Measurements from ENCODE around the gene TSPAN15.
A peak's percentile ranks its signal among the peaks of the same experiment; 100 is the strongest.
"Not testable (repeated sequence)": the region's sequence is repeated elsewhere in the genome, so short reads cannot be mapped to it uniquely, and the experiment has no call there.

Gene TSPAN15

DNA sequence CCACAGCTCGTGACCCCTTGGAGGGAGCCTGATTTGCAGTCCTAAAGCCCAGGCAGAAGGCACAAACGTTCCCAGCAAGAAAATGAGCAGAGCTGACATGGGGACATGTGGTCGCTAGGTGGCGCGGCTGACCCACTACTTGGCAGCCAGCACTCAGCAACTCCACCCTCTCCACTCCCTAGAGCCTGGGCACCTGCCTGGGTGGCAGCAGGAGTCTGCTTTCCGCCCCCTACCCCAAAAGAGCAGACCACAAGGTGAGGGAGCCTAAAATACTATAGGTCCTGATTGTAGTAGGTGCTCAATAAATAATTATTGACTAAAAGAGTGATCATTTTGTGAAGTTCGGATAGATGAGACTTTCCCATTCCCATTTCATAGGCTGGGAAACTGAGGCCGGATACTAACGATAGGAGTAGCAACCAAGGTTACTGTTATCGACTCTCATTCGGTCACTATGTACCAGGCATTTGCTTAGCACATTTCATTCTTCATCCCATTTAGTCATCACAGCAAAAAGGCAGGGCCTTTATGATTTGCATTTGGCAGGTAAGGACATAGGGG is 64.5 kb downstream of the TSPAN15 start:
- TF ChIP-seq, protein P1, sequence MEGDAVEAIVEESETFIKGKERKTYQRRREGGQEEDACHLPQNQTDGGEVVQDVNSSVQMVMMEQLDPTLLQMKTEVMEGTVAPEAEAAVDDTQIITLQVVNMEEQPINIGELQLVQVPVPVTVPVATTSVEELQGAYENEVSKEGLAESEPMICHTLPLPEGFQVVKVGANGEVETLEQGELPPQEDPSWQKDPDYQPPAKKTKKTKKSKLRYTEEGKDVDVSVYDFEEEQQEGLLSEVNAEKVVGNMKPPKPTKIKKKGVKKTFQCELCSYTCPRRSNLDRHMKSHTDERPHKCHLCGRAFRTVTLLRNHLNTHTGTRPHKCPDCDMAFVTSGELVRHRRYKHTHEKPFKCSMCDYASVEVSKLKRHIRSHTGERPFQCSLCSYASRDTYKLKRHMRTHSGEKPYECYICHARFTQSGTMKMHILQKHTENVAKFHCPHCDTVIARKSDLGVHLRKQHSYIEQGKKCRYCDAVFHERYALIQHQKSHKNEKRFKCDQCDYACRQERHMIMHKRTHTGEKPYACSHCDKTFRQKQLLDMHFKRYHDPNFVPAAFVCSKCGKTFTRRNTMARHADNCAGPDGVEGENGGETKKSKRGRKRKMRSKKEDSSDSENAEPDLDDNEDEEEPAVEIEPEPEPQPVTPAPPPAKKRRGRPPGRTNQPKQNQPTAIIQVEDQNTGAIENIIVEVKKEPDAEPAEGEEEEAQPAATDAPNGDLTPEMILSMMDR (IDR thresholded peaks at IDR 0.05), result peak; percentile 88
- no peak for TF ChIP-seq ZFX (IDR thresholded peaks at IDR 0.05; ENCODE audit: borderline replicate concordance)
- H3K27ac ChIP-seq, result no peak overlapping the region

DNA sequence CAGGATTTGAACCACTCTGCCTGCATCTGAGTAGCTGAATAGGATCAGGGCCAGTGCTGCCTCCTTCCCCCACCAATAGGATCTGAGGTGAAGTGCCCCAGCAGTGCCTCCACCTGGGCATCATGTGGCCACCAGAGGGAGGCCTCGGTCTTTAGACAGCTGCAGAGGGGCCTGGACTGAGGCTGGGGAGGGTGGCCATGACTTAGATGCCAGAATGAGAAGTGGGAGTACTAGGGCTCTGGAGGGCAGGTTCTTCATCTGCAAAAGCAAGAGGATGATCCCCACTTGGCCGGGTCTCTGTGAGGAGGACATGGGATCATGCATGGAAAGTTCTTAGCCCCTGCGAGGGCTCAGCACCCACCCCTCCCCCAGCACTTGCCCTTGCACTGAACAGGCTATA is 65.1 kb downstream of the TSPAN15 start:
- TF ChIP-seq, protein P1 (IDR thresholded peaks at IDR 0.05), result no peak
- no peak for TF ChIP-seq ZFX (IDR thresholded peaks at IDR 0.05; ENCODE audit: borderline replicate concordance)
- H3K27ac ChIP-seq, result no peak overlapping the region

DNA sequence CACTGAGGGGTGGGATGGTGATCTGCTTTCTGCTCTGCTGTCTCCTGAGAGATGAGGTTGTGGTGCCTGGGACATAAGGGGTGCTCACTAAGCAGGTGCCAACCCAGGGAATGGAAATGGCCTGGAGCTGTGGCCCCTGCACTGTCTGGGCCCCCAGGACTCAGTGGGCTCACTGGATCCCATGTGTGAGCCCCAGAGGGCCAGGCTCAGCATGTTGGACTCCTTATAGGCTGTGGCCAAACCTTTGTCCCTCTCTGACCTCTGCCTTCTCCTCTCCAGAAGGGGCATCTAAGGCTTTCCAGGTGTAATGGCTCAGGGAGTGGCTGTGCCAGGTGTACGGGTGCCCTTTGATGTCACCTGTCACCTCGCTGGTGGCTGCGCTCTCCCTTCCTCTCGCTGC is 65.5 kb downstream of the TSPAN15 start:
- TF ChIP-seq, protein P1 (IDR thresholded peaks at IDR 0.05), result no peak
- TF ChIP-seq ZFX (IDR thresholded peaks at IDR 0.05; ENCODE audit: borderline replicate concordance), result no peak

DNA sequence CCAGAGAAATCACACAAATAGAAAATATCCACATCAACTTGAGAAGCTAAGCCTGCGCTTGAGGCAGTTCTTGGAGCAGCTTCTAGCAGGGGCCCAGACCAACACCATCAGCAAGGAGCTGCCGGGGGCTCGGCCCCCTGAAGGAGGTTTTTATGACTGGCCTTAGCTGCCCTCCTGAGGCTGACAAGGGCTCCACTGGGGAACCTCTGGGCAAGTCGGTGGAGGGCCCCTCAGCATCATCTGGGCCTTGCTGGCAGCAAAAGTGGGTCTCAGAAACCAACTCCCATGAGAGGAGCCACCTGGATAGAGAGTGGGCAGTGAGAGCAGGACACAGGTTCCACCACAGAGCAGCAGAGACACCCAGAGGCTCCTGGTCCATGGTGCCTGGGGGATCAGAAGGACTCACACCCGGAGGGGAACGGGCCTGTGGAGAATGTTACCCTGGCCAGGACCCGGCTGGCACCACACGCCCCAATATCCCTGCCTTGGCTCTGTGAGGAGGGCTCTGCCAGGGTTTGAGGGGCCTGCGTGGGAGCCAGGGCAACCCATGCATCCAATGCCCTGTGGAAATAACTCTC is 66.1 kb downstream of the TSPAN15 start:
- TF ChIP-seq, protein P1 (IDR thresholded peaks at IDR 0.05), result no peak
- TF ChIP-seq ZFX (IDR thresholded peaks at IDR 0.05; ENCODE audit: borderline replicate concordance), result no peak
- H3K27ac ChIP-seq, result no peak overlapping the region

More for the DNA sequence above, 65.5 kb downstream of the TSPAN15 start:
- H3K27ac ChIP-seq, result no peak overlapping the region

DNA sequence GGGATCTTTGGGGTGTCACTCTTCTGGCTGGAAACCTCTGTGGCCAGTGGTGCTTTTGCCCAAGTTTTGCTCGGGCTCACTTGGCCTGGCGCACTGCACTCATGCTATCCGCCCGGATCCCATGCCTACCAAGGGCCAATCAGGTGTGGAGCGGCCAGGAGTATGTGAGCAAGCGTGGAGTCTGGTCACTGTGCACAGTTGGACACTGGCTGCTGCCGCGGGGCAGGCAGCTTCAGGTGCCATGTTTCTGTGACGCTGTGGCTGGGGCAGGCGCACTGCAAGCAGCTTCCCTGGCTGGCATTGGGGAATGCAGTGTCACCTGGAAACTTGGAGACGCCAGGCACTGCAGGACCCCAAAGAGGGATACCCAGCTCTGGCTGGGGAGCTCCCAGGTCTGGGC is 76.7 kb downstream of the TSPAN15 start:
- no peak overlapping the region for H3K27ac ChIP-seq
- TF ChIP-seq, protein P1 (IDR thresholded peaks at IDR 0.05), result no peak
- no peak for TF ChIP-seq ZFX (IDR thresholded peaks at IDR 0.05; ENCODE audit: borderline replicate concordance)

DNA sequence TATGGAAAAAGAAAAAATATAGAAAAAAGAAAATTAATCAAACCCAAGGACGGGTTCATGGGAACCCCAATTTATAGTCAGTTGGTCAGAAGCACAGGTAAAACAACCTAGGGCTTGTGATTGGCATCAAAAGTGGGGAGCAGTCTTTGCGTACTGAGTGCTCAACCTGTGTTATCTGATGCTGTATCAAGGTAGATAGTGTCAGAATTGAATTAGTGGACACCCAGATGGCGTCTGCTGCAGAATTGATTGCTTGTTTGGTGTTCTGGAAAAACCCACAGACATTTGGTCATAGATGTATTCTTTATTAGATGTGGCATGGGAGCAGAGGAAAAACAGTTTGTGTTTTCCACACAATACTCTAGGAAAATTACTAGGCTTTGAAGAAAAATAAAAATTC is 82.4 kb downstream of the TSPAN15 start:
- TF ChIP-seq ZFX (IDR thresholded peaks at IDR 0.05; ENCODE audit: borderline replicate concordance), result no peak
- TF ChIP-seq, protein P1 (IDR thresholded peaks at IDR 0.05), result no peak
- H3K27ac ChIP-seq, result no peak overlapping the region

DNA sequence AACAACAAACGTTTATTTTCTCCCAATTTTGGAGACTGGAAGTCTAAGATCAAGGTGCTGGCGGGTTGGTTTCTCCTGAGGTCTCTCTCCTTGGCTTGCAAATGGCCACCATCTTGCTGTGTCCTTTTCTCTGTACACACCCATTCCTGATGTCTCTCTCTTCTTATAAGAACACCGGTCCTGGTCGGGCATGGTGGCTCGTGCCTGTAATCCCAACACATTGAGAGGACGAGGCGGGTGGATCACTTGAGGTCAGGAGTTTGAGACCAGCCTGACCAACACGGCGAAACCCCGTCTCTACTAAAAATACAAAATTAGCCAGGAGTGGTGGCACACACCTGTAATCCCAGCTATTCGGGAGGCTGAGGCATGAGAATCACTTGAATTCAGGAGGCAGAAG is 85.3 kb downstream of the TSPAN15 start:
- not testable (repeated sequence) for H3K27ac ChIP-seq

DNA sequence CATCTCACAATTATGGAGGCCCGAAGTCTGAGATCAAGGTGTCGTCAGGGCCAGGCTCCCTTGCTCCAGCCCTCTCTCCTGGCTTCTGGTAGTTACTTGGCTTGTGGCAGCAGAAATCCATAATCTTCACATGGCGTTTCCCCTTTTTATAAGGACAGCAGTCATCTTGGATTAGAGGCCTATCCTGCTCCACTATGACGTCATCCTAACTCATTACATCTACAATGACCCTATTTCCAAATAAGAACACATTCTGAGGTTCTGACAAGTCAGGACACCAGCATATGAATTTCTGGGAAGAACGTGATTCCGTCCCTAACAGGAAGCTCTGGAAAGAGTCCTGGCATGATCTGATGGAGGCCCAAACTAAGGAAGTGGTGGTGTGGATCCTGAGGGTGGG is 86.2 kb downstream of the TSPAN15 start:
- TF ChIP-seq ZFX (IDR thresholded peaks at IDR 0.05; ENCODE audit: borderline replicate concordance), result no peak
- TF ChIP-seq, protein P1 (IDR thresholded peaks at IDR 0.05), result no peak
- H3K27ac ChIP-seq, result no peak overlapping the region

Measured in 22Rv1 (cell line).